Fibroblast of pulmonary artery (primary cell): ENCODE data around the gene CYP2J2.

Experiments used
- DNase-seq: peaks from one replicate; pipeline ENCODE4 v3.0.0-alpha.2; 2010; ENCODE audit warnings: low read depth
- H3K4me3 ChIP-seq: replicated peaks from 2 replicates; pipeline ENCODE4 v1.5.1; 2011; ENCODE audit warnings: low read depth, mild to moderate bottlenecking, control low read depth, low read length, moderate library complexity
- CTCF ChIP-seq: IDR thresholded peaks from 2 replicates; pipeline ENCODE4 v1.5.1; 2011; ENCODE audit warnings: mild to moderate bottlenecking, control low read depth, low read length, inconsistent platforms; ENCODE audit errors: missing control alignments

The CYP2J2 gene

GRCh38 chr1:59846895-59847282 lies 79.7 kb downstream of the CYP2J2 start:
- DNase-seq: no peak

GRCh38 chr1:59846209-59846894 lies 80.2 kb downstream of the CYP2J2 start:
- no peak for TF ChIP-seq CTCF
- DNase-seq: no peak
- no peak overlapping the region for H3K4me3 ChIP-seq

More at GRCh38 chr1:59846895-59847282, 79.7 kb downstream of the CYP2J2 start:
- TF ChIP-seq CTCF: no peak
- no peak overlapping the region for H3K4me3 ChIP-seq

- TF ChIP-seq CTCF: no peak
- no peak for DNase-seq
- no peak overlapping the region for H3K4me3 ChIP-seq
Measured at GRCh38 chr1:59845091-59845490, 81.5 kb downstream of the CYP2J2 start.
